Activated T-cell treated with anti-CD3 and anti-CD28 coated beads for 48 hours (primary cell): ENCODE results near the gene ALDH4A1.
"Not testable (repeated sequence)": the region's sequence is repeated elsewhere in the genome, so short reads cannot be mapped to it uniquely, and the experiment has no call there.

Experiments used
- DNase-seq: peaks from one replicate; pipeline ENCODE4 v3.0.0-alpha.2; 2020; ENCODE audit warnings: low read depth

The ALDH4A1 gene

DNA sequence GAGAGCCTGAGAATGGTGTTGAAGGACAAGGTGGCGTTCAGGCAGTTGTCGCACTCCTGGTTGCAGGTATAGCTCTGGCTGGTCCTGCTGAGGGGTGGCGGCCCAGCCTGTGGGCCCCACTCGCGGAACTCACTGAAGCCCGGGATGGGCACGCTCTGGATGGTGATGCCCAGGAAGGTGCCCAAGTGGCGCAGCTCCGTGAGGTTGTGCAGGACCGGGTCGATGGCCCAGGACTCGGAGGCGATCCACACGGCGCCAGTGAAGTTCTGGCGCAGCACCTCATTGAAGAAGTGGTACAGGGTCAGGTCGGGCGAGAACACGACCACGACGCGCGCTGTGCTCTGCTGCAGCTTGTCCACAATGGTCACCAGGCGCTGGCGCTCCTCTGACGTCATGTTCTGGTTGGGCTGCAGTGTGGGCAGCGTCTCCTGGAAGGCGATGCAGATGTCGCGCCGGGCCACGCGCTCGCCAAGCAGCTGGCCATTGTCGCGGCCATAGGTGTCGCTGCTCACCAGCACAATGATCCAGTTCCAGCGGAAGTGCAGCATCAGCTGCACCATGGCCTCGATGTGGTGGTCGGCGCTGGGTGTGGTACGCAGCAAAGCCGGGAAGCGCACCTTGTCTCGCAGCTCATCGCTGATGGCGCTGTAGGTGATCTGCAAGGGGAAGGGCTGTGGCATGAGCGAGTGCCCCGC lies 47.9 kb downstream of the ALDH4A1 start:
- DNase-seq: no peak

DNA sequence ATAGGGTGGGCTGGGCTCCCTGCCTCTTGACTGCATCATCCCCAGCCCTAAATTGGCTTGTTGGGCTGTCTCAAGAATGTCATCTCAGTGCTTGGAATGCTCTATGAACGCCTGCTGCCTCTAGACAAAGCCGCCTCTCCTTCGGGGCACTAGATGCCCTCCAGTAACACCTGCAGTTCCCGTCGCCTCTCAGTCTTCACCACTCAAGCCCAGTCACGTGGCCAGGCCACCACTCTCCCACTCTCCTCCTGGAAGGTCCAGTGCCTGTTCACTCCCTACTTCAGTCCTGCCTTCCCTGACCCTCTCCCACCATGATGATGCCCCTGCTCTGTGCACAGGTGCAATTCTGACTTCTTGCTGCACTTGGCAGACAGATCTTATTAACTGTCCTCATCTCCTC lies 49.9 kb downstream of the ALDH4A1 start:
- no peak for DNase-seq

DNA sequence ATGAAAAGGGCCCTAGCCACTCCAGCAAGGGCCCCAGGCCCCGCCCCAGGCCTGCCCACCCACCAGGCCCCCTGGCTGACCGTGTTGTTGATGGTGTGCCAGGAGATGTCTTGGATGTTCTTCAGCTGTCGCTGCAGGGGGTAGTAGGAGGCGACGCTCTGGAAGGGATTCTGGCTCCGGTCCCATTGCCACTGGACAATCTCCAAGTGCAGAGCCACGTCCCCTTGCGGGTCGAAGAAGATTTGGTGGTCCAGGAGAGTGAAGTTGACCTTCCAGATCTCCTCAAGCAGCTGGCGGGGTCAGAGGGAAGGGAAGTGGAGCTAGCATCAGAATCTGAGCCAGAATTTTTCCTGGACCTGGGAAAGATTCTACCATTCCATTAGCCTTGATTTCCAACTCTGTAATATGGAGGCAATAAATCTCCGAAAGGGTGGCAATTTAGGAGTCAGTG lies 53.1 kb downstream of the ALDH4A1 start:
- DNase-seq: no peak

DNA sequence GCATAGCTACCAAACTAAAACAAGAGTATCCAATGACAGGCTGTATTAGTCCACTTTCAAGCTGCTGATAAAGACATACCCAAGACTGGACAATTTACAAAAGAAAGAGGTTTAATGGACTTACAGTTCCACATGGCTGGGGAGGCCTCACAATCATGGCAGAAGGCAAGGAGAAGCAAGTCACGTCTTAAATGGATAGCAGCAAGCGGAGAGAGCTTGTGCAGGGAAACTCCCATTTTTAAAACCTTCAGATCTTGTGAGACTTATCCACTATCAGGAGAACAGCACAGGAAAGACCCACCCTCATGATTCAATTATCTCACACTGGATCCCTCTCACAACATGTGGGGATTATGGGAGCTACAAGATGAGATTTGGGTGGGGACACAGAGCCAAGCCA lies 54.6 kb downstream of the ALDH4A1 start:
- DNase-seq: not testable (repeated sequence)

- no peak for DNase-seq
These were observed 62.2 kb downstream of the ALDH4A1 start for GRCh38 chr1:18840145-18840544.

GRCh38 chr1:18836654-18837053 lies 65.7 kb downstream of the ALDH4A1 start:
- no peak for DNase-seq

GRCh38 chr1:18832319-18832718 lies 70.0 kb downstream of the ALDH4A1 start:
- DNase-seq: not testable (repeated sequence)

DNA sequence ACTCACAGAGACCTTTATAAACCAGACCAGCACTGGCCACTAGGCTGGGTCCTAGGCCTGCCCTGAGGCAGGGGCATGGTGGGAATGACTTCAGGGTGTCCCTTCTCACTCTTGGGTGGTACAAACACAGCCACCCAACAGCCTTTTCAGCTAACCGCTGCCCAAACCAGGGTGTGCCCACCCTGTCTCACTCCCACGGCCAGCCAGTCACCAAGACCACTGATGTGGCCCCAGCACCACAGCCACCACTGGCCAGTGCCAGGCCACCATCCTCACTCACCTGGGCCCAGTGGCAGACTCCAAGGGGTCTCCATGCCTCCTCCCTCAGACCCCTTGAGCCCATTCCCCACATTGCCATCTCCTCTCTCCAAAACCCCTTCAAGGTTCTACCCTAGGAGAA lies 70.7 kb downstream of the ALDH4A1 start:
- DNase-seq: no peak

- no peak for DNase-seq
These were observed 71.8 kb downstream of the ALDH4A1 start for GRCh38 chr1:18830596-18830995.

GRCh38 chr1:18829671-18830070 lies 72.7 kb downstream of the ALDH4A1 start:
- DNase-seq: no peak

DNA sequence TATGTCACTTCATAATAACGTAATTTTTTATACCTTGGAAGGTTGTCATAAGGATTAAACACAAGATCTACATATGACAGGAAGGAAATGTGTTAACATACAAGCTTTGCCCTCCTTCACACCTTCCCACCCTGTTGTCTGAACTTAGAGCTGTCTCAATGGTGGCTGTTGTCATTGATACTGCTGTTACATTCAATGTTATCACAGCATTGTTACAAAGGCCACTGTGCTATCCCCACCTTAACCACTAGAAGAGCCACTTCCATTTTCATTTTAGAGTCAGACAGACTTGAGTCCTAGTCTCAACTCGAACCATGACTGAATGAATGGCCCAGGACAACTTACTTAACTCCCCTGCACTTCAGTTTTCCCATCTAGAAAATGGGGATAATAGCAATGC lies 74.1 kb downstream of the ALDH4A1 start:
- no peak for DNase-seq

DNA sequence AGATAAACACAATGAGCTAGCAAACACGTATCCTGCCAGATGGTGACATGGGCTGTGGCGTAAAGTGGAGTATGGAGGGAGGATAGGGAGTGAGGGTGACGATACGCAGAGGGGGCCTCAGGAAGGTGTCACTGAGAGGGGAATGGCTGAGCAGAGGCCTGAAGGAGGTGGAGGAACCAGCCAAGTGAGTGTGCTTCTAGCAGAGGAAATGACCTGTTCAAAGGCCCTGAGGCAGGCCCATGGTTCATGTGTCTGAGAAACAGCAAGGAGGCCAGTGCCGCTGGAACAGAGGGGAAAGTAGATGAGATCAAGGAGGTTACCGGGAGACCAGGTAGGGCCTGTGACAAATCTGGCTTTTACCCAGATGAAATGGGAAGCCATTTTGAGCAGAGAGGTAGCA lies 78.9 kb downstream of the ALDH4A1 start:
- DNase-seq: no peak
